NT2/D1 (cell line): ENCODE results near the gene SNRPD3.
"Not testable (repeated sequence)": the region's sequence is repeated elsewhere in the genome, so short reads cannot be mapped to it uniquely, and the experiment has no call there.

Experiments
- DNase-seq: peaks from one replicate; pipeline ENCODE4 v3.0.0-alpha.2; 2011; ENCODE audit warnings: low read depth, low spot score
- H3K27me3 ChIP-seq: 2 replicates; pipeline ENCODE4 v1.6.0; 2011; ENCODE audit warnings: mild to moderate bottlenecking; ENCODE audit not compliant: insufficient read length, insufficient read depth
- H3K36me3 ChIP-seq: 2 replicates; pipeline ENCODE4 v1.6.1; 2011; ENCODE audit warnings: mild to moderate bottlenecking, low read length, mixed read lengths; ENCODE audit not compliant: insufficient read depth, insufficient read length
- H3K4me1 ChIP-seq: 2 replicates; pipeline ENCODE4 v1.5.1; 2011; ENCODE audit not compliant: insufficient read depth, insufficient read length
- H3K4me3 ChIP-seq: 2 replicates; pipeline ENCODE4 v1.5.1; 2011; ENCODE audit warnings: low read depth; ENCODE audit not compliant: insufficient read length
- H3K9ac ChIP-seq: 2 replicates; pipeline ENCODE4 v1.6.0; 2011; ENCODE audit warnings: low read depth; ENCODE audit not compliant: insufficient read length
- H3K9me3 ChIP-seq: 2 replicates; pipeline ENCODE4 v1.5.1; 2011; ENCODE audit warnings: mild to moderate bottlenecking, low read length; ENCODE audit not compliant: insufficient read depth
- SUZ12 ChIP-seq: IDR thresholded peaks from 2 replicates; pipeline ENCODE4 v1.6.1; 2011; ENCODE audit not compliant: insufficient read length, insufficient read depth; ENCODE audit errors: extremely low read depth
- YY1 ChIP-seq: IDR thresholded peaks from 2 replicates; pipeline ENCODE4 v1.6.1; 2011; ENCODE audit not compliant: insufficient read length, insufficient read depth
- ZNF274 ChIP-seq: IDR thresholded peaks from 2 replicates; pipeline ENCODE4 v1.6.1; 2011; ENCODE audit warnings: mild to moderate bottlenecking, low read depth, low read length

SNRPD3 gene

GRCh38 chr22:24550028-24550901, 5.5 kb upstream of the SNRPD3 start:
- H3K9me3 ChIP-seq, result no peaks in the 10 kb centered on the region
- TF ChIP-seq SUZ12 (no peak), YY1 (no peak)
- H3K27me3 ChIP-seq, result no peaks in the 10 kb centered on the region
- peaks cover 8% of the 10 kb centered on the region for H3K4me1 ChIP-seq
- H3K4me3 ChIP-seq, result no peak overlapping the region
- H3K9ac ChIP-seq, result no peak overlapping the region
- H3K36me3 ChIP-seq, result peaks cover 48% of the 10 kb centered on the region
- no peak for DNase-seq

DNA sequence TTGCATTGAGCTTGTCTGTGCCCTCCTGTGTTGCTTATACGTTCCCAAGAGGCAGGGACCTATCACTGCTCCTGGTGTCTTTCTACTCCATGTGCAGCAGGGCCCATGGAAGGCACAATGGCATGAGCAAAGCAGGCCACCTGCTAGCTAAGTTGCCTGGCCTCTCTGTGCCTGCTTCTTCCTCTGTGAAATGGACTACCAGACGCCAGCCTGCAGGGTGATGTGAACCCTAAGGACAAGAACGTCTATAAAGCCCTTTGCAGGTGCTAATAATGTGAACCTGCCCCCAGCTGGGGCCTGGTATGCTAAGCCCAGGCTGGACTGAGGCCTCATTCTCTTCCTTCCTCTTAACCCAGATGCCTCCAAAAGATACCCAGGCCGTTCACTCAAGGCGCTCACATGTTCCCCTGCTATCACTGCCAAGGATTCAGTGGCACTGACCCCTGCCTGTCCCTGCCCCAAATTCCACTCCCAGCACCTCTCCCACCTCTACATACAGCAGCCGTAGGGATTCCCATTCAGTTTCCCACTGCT, 4.8 kb upstream of the SNRPD3 start:
- no peaks in the 10 kb centered on the region for H3K9me3 ChIP-seq
- no peaks in the 10 kb centered on the region for H3K27me3 ChIP-seq
- H3K9ac ChIP-seq, result no peak overlapping the region
- H3K4me3 ChIP-seq, result no peak overlapping the region
- TF ChIP-seq SUZ12 (no peak), ZNF274 (no peak), YY1 (no peak)
- peaks cover 47% of the 10 kb centered on the region for H3K36me3 ChIP-seq
- DNase-seq, result no peak
- H3K4me1 ChIP-seq, result peaks cover 8% of the 10 kb centered on the region

DNA sequence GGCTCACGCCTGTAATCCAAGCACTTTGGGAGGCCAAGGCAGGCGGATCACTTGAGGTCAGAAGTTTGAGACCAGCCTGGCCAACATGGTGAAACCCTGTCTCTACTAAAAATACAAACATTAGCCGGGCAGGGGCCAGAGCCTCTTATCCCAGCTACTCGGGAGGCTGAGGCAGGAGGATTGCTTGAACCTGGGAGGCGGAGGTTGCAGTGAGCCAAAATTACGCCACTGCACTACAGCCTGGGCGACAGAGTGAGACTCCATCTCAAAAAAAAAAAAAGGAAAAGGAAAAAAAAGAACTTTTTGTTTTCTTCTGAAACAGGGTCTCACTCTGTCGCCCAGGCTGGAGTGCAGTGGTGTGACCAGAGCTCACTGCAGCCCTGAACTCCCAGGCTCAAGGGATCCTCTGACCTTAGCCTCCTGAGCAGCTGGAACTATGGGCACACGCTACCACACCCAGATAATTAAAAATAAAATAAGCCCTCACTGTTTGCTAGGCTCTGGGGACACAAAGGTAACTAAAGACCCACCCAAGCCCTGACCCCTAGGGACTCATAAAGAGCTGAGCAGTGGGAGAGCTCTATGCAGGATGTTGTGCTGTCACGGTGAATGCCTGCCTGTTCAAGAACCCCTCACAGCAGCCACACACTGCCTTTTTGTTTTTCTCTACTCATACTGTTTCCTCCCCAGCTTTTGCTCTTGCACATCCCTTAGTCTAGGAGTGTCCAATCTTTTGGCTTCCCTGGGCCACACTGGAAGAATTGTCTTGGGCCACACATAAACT, 3.1 kb upstream of the SNRPD3 start:
- H3K4me3 ChIP-seq, result not testable (repeated sequence)

DNA sequence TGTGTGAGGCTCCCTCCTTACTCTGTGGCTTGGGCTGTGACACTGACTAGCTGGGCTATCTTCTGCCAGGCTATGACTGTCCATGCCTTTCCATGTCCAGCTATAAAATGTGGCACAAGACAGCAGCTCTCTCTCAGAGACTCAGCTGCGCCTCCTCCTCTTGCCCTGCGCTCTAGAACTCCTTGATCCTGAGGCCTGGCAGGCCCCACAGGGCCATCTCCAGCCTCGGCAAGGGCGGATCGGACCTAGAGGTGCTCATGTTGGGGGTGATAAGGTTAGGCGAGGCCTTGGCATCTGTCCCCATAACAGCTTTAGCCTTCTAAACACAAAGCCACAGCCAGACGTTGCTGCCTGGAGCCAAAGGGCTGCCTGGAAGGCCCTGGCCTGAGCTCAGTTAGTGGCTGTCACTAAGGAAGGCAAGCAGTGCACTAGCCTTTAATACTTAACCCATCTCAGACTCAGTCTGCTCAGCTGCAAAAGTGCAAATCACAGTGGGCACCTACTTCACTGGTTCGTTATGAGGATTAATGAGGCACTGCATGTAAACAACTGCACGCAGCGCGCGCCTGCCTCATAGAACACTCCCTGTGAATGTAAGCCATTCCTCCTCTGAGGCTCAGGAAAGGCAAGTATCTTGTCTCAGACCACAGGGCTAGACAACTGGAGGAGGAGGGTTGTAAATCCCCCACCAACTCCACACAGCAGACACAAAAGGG, 2.0 kb upstream of the SNRPD3 start:
- peak overlapping the region; percentile 91 for H3K4me3 ChIP-seq
- H3K27me3 ChIP-seq, result no peaks in the 10 kb centered on the region
- no peak for DNase-seq
- peaks cover 6% of the 10 kb centered on the region for H3K4me1 ChIP-seq
- peak overlapping the region; percentile 92 for H3K9ac ChIP-seq
- peaks cover 43% of the 10 kb centered on the region for H3K36me3 ChIP-seq
- no peak for TF ChIP-seq ZNF274
- TF ChIP-seq SUZ12, result no peak
- no peak for TF ChIP-seq YY1
- no peaks in the 10 kb centered on the region for H3K9me3 ChIP-seq

More for the DNA sequence above, 3.1 kb upstream of the SNRPD3 start:
- H3K36me3 ChIP-seq, result peaks cover 43% of the 10 kb centered on the region
- H3K27me3 ChIP-seq, H3K9ac ChIP-seq, H3K4me1 ChIP-seq, H3K9me3 ChIP-seq, DNase-seq: not testable (repeated sequence)

DNA sequence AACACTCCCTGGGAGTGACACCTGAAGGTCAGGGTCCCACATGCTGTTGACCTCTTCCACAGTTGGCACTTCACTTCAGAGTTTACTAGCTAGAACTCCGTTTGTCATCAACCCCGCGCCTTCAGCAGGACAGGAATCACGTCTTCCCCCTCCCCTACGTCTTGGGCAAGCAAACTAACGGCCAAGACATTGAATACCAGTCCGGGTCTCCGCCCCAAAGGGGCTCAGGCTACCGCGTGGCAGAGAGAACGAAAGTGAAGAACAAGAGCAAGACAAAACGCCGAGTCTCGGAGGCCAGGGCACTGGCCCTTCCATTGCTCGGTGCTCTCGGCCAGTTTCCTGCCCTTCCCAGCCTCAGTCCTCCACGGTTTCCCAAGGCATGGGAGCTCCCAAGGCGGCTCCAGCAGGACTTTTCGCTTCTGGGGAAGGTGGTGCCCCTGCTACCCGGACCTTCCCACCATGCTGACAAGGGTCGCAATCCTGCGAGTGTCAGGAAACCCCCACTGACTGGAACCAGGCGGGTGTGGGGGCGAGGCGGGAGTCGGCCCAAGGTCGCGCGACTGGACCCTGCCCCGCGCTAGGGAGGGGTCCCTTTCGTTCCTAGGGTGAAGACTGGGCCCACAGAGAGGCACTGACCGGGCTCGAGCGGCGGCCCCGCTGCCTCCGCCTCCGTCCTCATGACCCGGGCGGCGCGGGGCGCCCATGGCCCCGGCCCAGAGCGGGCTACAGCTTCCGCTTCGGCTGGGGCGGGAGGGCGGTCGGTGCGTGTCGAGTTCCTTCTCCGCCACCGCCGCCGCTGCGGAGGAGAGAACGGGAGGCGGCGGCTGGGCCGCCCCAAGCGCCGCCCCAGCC, 1.3 kb upstream of the SNRPD3 start, which contains the start of gene GUCD1:
Gene GUCD1, minus strand, starts transcription at position 826 of the 852 bp plus-strand sequence. Its CDS starts 147 bp downstream, at position 679.
- no peaks in the 10 kb centered on the region for H3K9me3 ChIP-seq
- peak within 1 kb of the TSS; percentile 96 for H3K9ac ChIP-seq
- H3K4me1 ChIP-seq, result peaks cover 6% of the 10 kb centered on the region
- no peaks in the 10 kb centered on the region for H3K27me3 ChIP-seq
- peak within 1 kb of the TSS; percentile 94 for H3K4me3 ChIP-seq
- no peak for DNase-seq
- H3K36me3 ChIP-seq, result peaks cover 45% of the 10 kb centered on the region
- TF ChIP-seq YY1 (no peak), SUZ12 (no peak), ZNF274 (no peak)

DNA sequence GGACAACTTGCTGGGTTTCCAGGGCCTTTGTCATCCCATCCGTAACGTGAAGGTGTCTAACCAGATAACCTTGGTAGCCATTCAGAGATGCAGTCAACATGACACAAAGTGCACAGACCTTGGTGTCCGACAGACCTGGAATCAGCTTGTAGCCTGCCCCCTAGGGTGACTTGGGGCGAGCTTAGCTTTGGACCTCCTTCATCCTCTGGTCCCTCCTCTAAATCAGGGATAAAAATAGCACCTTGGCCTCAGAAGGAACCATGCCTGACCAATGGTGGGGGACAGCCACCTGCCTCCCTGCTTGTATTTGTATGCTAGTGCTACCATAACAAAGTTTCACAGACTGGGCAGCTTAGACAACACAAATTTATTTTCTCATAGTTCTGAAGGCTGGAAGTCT, 3.7 kb downstream of the SNRPD3 start:
- no peak overlapping the region for H3K4me3 ChIP-seq
- peaks cover 73% of the 10 kb centered on the region for H3K36me3 ChIP-seq
- H3K27me3 ChIP-seq, result no peaks in the 10 kb centered on the region
- no peak overlapping the region for H3K9ac ChIP-seq
- H3K9me3 ChIP-seq, result no peaks in the 10 kb centered on the region
- no peaks in the 10 kb centered on the region for H3K4me1 ChIP-seq
- no peak for TF ChIP-seq YY1
- TF ChIP-seq ZNF274, result no peak
- TF ChIP-seq SUZ12, result no peak
- no peak for DNase-seq
